GM12892 (cell line): ENCODE data around the gene FRMPD4.

Source experiments
- POLR2A ChIP-seq: IDR thresholded peaks from 2 replicates; pipeline ENCODE4 v1.6.1; 2011; ENCODE audit warnings: low read depth, low read length, control low read depth
- POLR2AphosphoS5 ChIP-seq: IDR thresholded peaks from 2 replicates; pipeline ENCODE4 v1.6.1; 2011; ENCODE audit warnings: low read depth, low read length, control low read depth
- TAF1 ChIP-seq: IDR thresholded peaks from 2 replicates; pipeline ENCODE4 v1.6.1; 2011; ENCODE audit warnings: low read depth, mild to moderate bottlenecking, control low read depth, low read length, borderline replicate concordance

DNA sequence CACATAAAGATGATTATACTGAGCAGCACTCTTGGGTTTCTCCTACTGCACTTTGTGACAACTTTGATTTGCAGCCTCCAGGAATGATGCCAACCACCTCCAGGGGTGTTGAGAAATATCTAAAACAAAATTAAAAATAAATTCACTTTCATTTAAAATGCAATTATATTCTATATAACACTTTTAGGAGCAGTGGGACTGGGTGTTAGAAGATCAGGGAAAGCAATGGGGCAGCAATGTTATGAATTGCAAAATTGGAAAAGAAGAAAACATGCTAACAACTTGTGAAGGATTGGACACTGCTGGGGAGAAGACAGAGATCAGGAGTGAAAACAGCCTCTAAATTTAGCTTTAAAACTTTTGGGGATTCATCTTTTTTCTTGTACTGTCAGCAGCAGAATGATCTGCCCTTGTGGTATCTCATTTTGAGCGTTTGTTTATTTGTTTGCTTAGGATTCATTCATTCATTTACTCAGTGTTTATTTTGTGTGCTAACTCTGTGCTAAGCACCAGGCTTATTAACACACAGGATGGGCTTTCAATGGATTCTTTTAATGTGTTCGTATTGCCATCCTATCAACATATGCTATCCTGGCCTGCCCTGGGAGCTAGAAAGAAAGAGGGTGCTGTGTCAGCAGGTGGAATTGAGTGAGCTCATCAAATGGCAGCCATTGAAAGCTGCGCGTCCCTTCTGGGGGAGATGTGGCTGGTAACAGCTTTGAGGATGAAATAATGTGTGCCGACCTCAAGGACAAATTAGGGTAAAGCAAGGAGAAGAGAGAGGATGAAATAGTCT, 96.5 kb downstream of the FRMPD4 start:
- TF ChIP-seq POLR2A = no peak
- no peak for TF ChIP-seq POLR2AphosphoS5
- TF ChIP-seq TAF1 = no peak
